ENCODE measurements around the gene SCCPDH.

GRCh38 chr1:246687002-246687401, 37.2 kb upstream of the SCCPDH start:
- TF ChIP-seq CTCF (IDR thresholded peaks at IDR 0.05; ENCODE audit: low read depth, low read length) (no peak), POLR2A (IDR thresholded peaks at IDR 0.05; ENCODE audit: extremely low read depth, insufficient read length) (no peak), MYC (IDR thresholded peaks at IDR 0.05; ENCODE audit: low read depth, low read length) (no peak)
